CD14-positive monocyte (primary cell): ENCODE data around the gene MOK. TPM values are rescaled to one million over a fixed set of nuclear protein-coding genes. Genes with fewer than 3 reads are reported as not detected.

Experiments used
- DNase-seq, 3 donors: peaks; one replicate each; pipeline ENCODE4 v3.0.0-alpha.2; 2011 to 2022
- H2AFZ ChIP-seq: 2 replicates; pipeline ENCODE4 v1.6.0; 2012; ENCODE audit warnings: mild to moderate bottlenecking, low read depth, low read length, inconsistent platforms; ENCODE audit not compliant: insufficient read depth, poor library complexity, severe bottlenecking
- H3K27ac ChIP-seq, 2 donors: 1 replicate in 1 of 2; 2 replicates in 1 of 2; pipeline ENCODE4 v1.5.1; 2012 to 2013; ENCODE audit warnings: low read length in 2 of 2, control low read depth in 1 of 2, inconsistent platforms in 1 of 2, low read depth in 1 of 2, mild to moderate bottlenecking in 1 of 2
- H3K27me3 ChIP-seq, 2 donors: one replicate each; pipeline versions ENCODE4 v1.6.0 to v1.6.1; 2011 to 2013; ENCODE audit warnings: low read length in 2 of 2; ENCODE audit not compliant: control insufficient read depth in 2 of 2, insufficient read depth in 2 of 2
- H3K36me3 ChIP-seq, 2 donors: replicated peaks in 1 of 2; 1 replicate in 1 of 2; 2 replicates in 1 of 2; pipeline versions ENCODE4 v1.5.1 to v1.6.1; 2012 to 2013; ENCODE audit warnings: low read length in 2 of 2, control low read depth in 1 of 2, inconsistent platforms in 1 of 2, mild to moderate bottlenecking in 1 of 2; ENCODE audit not compliant: insufficient read depth in 2 of 2, control insufficient read depth in 1 of 2
- H3K4me1 ChIP-seq, 2 donors: 1 replicate in 1 of 2; 2 replicates in 1 of 2; pipeline versions ENCODE4 v1.5.1 to v1.6.1; 2012 to 2013; ENCODE audit warnings: low read length in 2 of 2, control low read depth in 1 of 2, inconsistent platforms in 1 of 2, mild to moderate bottlenecking in 1 of 2, moderate library complexity in 1 of 2; ENCODE audit not compliant: insufficient read depth in 2 of 2, control insufficient read depth in 1 of 2
- H3K4me2 ChIP-seq: replicated peaks from 2 replicates; pipeline ENCODE3; 2012; ENCODE audit warnings: low read length, moderate library complexity, mild to moderate bottlenecking; ENCODE audit not compliant: poor library complexity, severe bottlenecking; ENCODE audit errors: extremely low read depth
- H3K4me3 ChIP-seq, 3 experiments: fragments of 200-600 bp in 1 of 3; sonication (generic) in 1 of 3; replicated peaks in 1 of 3; 1 replicate in 2 of 3; 2 replicates in 1 of 3; pipeline ENCODE4 v1.5.1; 2011 to 2013; ENCODE audit warnings: low read length in 3 of 3, mild to moderate bottlenecking in 3 of 3, control low read depth in 2 of 3, low read depth in 2 of 3, inconsistent platforms in 1 of 3, moderate library complexity in 1 of 3
- H3K79me2 ChIP-seq: 2 replicates; pipeline ENCODE4 v1.6.0; 2012; ENCODE audit warnings: mild to moderate bottlenecking, control low read depth, inconsistent platforms, low read length, moderate library complexity; ENCODE audit not compliant: insufficient read depth
- H3K9ac ChIP-seq: 2 replicates; pipeline ENCODE4 v1.6.0; 2017; ENCODE audit warnings: low read length, mild to moderate bottlenecking; ENCODE audit not compliant: insufficient read depth, poor library complexity, severe bottlenecking
- H3K9me3 ChIP-seq, 2 donors: replicated peaks in 1 of 2; 1 replicate in 1 of 2; 2 replicates in 1 of 2; pipeline versions ENCODE4 v1.5.1 to v1.6.1; 2012 to 2013; ENCODE audit warnings: low read length in 2 of 2, control low read depth in 1 of 2; ENCODE audit not compliant: control insufficient read depth in 1 of 2, insufficient read depth in 1 of 2
- H4K20me1 ChIP-seq: 2 replicates; pipeline ENCODE4 v1.6.0; 2012; ENCODE audit warnings: mild to moderate bottlenecking, low read length, control low read depth, moderate library complexity; ENCODE audit not compliant: insufficient read depth
- H3K27ac Mint-ChIP-seq, 7 donors: one replicate each; pipeline ENCODE4 v1.8.0; 2020; ENCODE audit warnings: mild to moderate bottlenecking in 7 of 7, mixed read lengths in 7 of 7, moderate library complexity in 6 of 7, inconsistent platforms in 2 of 7
- H3K27me3 Mint-ChIP-seq, 3 donors: one replicate each; pipeline ENCODE4 v1.8.0; 2021 to 2022; ENCODE audit warnings: low read depth in 3 of 3, mild to moderate bottlenecking in 3 of 3, mixed read lengths in 3 of 3, moderate library complexity in 3 of 3, inconsistent platforms in 1 of 3
- H3K36me3 Mint-ChIP-seq, 2 donors: one replicate each; pipeline ENCODE4 v1.8.0; 2020; ENCODE audit warnings: mixed read lengths in 2 of 2, inconsistent platforms in 1 of 2, mild to moderate bottlenecking in 1 of 2
- H3K4me1 Mint-ChIP-seq: one replicate; pipeline ENCODE4 v1.8.0; 2020; ENCODE audit warnings: mild to moderate bottlenecking, mixed read lengths
- H3K4me3 Mint-ChIP-seq, 2 donors: one replicate each; pipeline ENCODE4 v1.8.0; 2020; ENCODE audit warnings: mild to moderate bottlenecking in 2 of 2, mixed read lengths in 2 of 2, moderate library complexity in 1 of 2
- H3K9me3 Mint-ChIP-seq, 7 donors: one replicate each; pipeline ENCODE4 v1.8.0; 2020 to 2022; ENCODE audit warnings: mixed read lengths in 7 of 7, mild to moderate bottlenecking in 6 of 7, moderate library complexity in 6 of 7, inconsistent platforms in 2 of 7
- CTCF ChIP-seq: fragments of 200-600 bp; IDR thresholded peaks from one replicate; pipeline ENCODE4 v1.8.0; 2022; ENCODE audit warnings: antibody characterized with exemption, mild to moderate bottlenecking
- WGBS: methylation state at CpG from one replicate; pipeline ENCODE4 v1.1.5; 2013; ENCODE audit warnings: missing lambda C conversion rate; ENCODE audit not compliant: insufficient coverage; 5-methylcytosine and 5-hydroxymethylcytosine counted together
- intact Hi-C, 2 donors: fragments of 100-400 bp; cut with micrococcal nuclease; formaldehyde crosslinking; loops; one replicate each; pipeline versions ENCODE4 v1.15.0 to v1.15.1; 2023
- polyA plus RNA-seq, 3 donors: library from polyadenylated mRNA; depleted of rRNA in 1 of 3; unstranded in 2 of 3; stranded (reverse) in 1 of 3; fragments of 300-500 nt in 2 of 3; fragments of >200 nt in 1 of 3; fragmentation: Illumina TruSeq in 2 of 3; gene quantifications; 1 replicate in 2 of 3; 2 replicates in 1 of 3; pipeline ENCODE4 v1.2.3, GENCODE V29; 2012 to 2021

The MOK gene
- polyA plus RNA-seq, 3 donors = 0.67 to 3.4 (median 1.8) TPM

- Mint-ChIP-seq H3K4me3 (no peak overlapping the region), H3K4me1 (peaks cover 9% of the 10 kb centered on the region), H3K27me3 (peaks cover 0 to 2% (median 0%) of the 10 kb centered on the region in 3 donors), H3K36me3 (peaks cover 70 to 85% of the 10 kb centered on the region in 2 donors), H3K9me3 (no peaks in the 10 kb centered on the region), H3K27ac (peak overlapping the region in 1 of 7 donors; percentile 30)
- no peak for DNase-seq
- Histone ChIP-seq H3K27me3 (no peaks in the 10 kb centered on the region), H3K79me2 (no peaks in the 10 kb centered on the region), H3K4me1 (peaks cover 9 to 11% of the 10 kb centered on the region in 2 donors), H3K36me3 (peaks cover 65 to 81% of the 10 kb centered on the region in 2 donors), H3K27ac (no peak overlapping the region), H3K9ac (no peak overlapping the region), H4K20me1 (no peaks in the 10 kb centered on the region), H3K4me2 (no peak overlapping the region), H3K9me3 (no peaks in the 10 kb centered on the region), H3K4me3 (no peak overlapping the region), H2AFZ (no peak overlapping the region)
- TF ChIP-seq CTCF = no peak
- intact Hi-C loops = no loop called here
- 100% methylated on average over 2 of the region's 4 CpGs for WGBS
These were observed 41.7 kb upstream of the MOK start for GRCh38 chr14:102346645-102347044.

- no peaks in the 10 kb centered on the region for H4K20me1 ChIP-seq
- H3K27me3 Mint-ChIP-seq = peaks cover 0 to 2% (median 0%) of the 10 kb centered on the region in 3 donors
- 94% methylated on average over 2 of the region's 3 CpGs for WGBS
- no peak overlapping the region for H3K4me3 ChIP-seq
- intact Hi-C loops = no loop called here
- no peak overlapping the region for H3K4me3 Mint-ChIP-seq
- TF ChIP-seq CTCF = no peak
- no peak overlapping the region for H3K27ac ChIP-seq
- no peaks in the 10 kb centered on the region for H3K79me2 ChIP-seq
- H3K9me3 ChIP-seq = no peaks in the 10 kb centered on the region
- H3K4me1 Mint-ChIP-seq = no peaks in the 10 kb centered on the region
- DNase-seq = no peak
- no peak overlapping the region for H3K9ac ChIP-seq
- H3K4me2 ChIP-seq = no peak overlapping the region
- no peaks in the 10 kb centered on the region for H3K4me1 ChIP-seq
- no peaks in the 10 kb centered on the region for H3K27me3 ChIP-seq
- peaks cover 73 to 93% of the 10 kb centered on the region in 2 donors for H3K36me3 ChIP-seq
- peak overlapping the region in 1 of 7 donors; percentile 62 for H3K27ac Mint-ChIP-seq
- H3K9me3 Mint-ChIP-seq = no peaks in the 10 kb centered on the region
- H3K36me3 Mint-ChIP-seq = peaks cover 72 to 88% of the 10 kb centered on the region in 2 donors
- H2AFZ ChIP-seq = no peak overlapping the region
These were observed 40.3 kb upstream of the MOK start for GRCh38 chr14:102345232-102345631.
